OCI-LY7 (cell line): ENCODE measurements around the gene CPNE5.

ENCODE experiments used
- EZH2phosphoT487 ChIP-seq: fragments of 200-600 bp; sonication (generic); IDR thresholded peaks from 2 replicates; pipeline ENCODE4 v1.6.1; 2018; ENCODE audit warnings: low read depth, borderline replicate concordance, mild to moderate bottlenecking, mixed run types, antibody characterized with exemption, low read length, moderate library complexity, mixed read lengths
- TF ChIP-seq, protein P1 (sequence below): fragments of 200-600 bp; sonication (generic); conservative IDR thresholded peaks from 2 replicates; pipeline ENCODE4 v1.5.1; 2014; ENCODE audit warnings: mild to moderate bottlenecking, antibody characterized with exemption, low read length, moderate library complexity, mixed read lengths

DNA sequence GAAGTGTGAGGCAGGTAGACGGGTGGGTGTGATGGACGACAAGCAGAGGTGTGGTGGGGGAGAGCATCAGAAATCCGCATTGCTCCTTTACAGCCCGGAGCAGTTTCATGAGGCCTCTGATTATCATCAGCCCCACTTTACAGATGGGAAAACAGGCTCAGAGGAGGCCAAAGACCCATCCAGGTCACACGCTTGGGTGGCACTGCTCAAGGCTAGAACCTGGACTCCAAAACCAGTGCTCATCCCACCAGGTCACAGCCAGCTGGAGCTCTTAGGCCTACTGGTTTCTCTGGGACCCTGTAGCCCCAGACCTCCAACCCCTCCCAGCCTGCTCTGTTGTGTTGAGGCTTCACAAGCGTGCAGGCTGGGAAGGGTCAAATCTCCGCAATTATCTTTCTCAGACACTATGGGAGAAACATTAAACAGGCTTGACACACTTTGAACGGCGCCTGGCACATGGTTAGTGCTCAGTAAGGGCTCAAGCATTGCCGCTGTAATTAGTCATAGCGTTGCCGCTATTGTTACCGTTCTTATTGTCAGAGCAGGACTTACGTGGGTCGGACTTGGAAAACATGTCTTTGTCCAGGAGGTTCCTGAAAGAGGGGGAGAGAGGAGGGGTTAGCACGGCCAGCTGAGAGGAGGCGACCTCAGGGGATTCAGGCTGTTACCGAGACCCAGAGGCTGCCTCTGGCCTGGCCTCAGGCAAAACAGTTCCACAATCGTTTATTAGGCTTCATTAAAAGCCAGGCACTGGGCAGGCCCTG, 16.6 kb downstream of the CPNE5 start:
- TF ChIP-seq, protein P1, sequence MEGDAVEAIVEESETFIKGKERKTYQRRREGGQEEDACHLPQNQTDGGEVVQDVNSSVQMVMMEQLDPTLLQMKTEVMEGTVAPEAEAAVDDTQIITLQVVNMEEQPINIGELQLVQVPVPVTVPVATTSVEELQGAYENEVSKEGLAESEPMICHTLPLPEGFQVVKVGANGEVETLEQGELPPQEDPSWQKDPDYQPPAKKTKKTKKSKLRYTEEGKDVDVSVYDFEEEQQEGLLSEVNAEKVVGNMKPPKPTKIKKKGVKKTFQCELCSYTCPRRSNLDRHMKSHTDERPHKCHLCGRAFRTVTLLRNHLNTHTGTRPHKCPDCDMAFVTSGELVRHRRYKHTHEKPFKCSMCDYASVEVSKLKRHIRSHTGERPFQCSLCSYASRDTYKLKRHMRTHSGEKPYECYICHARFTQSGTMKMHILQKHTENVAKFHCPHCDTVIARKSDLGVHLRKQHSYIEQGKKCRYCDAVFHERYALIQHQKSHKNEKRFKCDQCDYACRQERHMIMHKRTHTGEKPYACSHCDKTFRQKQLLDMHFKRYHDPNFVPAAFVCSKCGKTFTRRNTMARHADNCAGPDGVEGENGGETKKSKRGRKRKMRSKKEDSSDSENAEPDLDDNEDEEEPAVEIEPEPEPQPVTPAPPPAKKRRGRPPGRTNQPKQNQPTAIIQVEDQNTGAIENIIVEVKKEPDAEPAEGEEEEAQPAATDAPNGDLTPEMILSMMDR: no peak
- TF ChIP-seq EZH2phosphoT487: no peak
